MCF 10A (cell line): ENCODE data around the gene PCGF1. TPM values are rescaled to one million over a fixed set of nuclear protein-coding genes. Genes with fewer than 3 reads are reported as not detected.

Source experiments
- BruUV-seq: library from RNA; stranded (reverse); fragments of 400-500 nt; replicated peaks from 2 replicates; lab custom pipeline; 2021; lab: Mats Ljungman, UMichigan
- CTCF ChIA-PET: fragments of 300-600 bp; sonication (Branson Sonifier 250); formaldehyde crosslinking; extraction: SDS; loops from one replicate; lab custom pipeline; 2021; ENCODE audit warnings: antibody characterized with exemption, inconsistent platforms; lab: Yijun Ruan, JAX
- POLR2A ChIA-PET: fragments of 300-600, 350-650 bp; sonication (Branson Sonifier 250); formaldehyde crosslinking; extraction: SDS; loops from one replicate; lab custom pipeline; 2020; ENCODE audit warnings: antibody characterized with exemption, inconsistent platforms; lab: Yijun Ruan, JAX
- DNase-seq: peaks from one replicate; pipeline ENCODE4 v3.0.0-alpha.2; 2018; ENCODE audit not compliant: unreplicated experiment
- H3K27ac Mint-ChIP-seq: one replicate; pipeline ENCODE4 v1.8.0; 2022; ENCODE audit warnings: mild to moderate bottlenecking, low read depth, mixed read lengths; ENCODE audit not compliant: unreplicated experiment
- H3K27me3 Mint-ChIP-seq: one replicate; pipeline ENCODE4 v1.8.0; 2022; ENCODE audit warnings: mixed read lengths; ENCODE audit not compliant: insufficient read depth, unreplicated experiment
- H3K36me3 Mint-ChIP-seq: one replicate; pipeline ENCODE4 v1.8.0; 2022; ENCODE audit warnings: mild to moderate bottlenecking, moderate library complexity, mixed read lengths; ENCODE audit not compliant: insufficient read depth, unreplicated experiment
- H3K4me1 Mint-ChIP-seq: one replicate; pipeline ENCODE4 v1.8.0; 2022; ENCODE audit warnings: mixed read lengths; ENCODE audit not compliant: insufficient read depth, unreplicated experiment
- H3K4me3 Mint-ChIP-seq: one replicate; pipeline ENCODE4 v1.8.0; 2022; ENCODE audit warnings: mild to moderate bottlenecking, moderate library complexity, mixed read lengths; ENCODE audit not compliant: unreplicated experiment
- H3K9me3 Mint-ChIP-seq: one replicate; pipeline ENCODE4 v1.8.0; 2022; ENCODE audit warnings: mixed read lengths; ENCODE audit not compliant: unreplicated experiment
- CTCF ChIP-seq: fragments of 200-600 bp; IDR thresholded peaks from one replicate; pipeline ENCODE4 v1.8.0; 2022; ENCODE audit warnings: antibody characterized with exemption, mild to moderate bottlenecking; ENCODE audit not compliant: unreplicated experiment
- intact Hi-C: fragments of 100-400 bp; cut with micrococcal nuclease; formaldehyde crosslinking; loops from 2 replicates; pipeline ENCODE4 v1.14.1; 2022
- total RNA-seq: library from RNA; stranded (reverse); gene quantifications from 2 replicates; pipeline ENCODE4 v1.2.3, GENCODE V29; 2022

The PCGF1 gene
- total RNA-seq, 1 experiment from 2014 or later, result 41.6 TPM

GRCh38 chr2:74496997-74497776 lies 10.3 kb downstream of the PCGF1 start:
- intact Hi-C loops, result no loop called here
- Mint-ChIP-seq H3K27ac (no peak overlapping the region), H3K9me3 (no peaks in the 10 kb centered on the region), H3K4me1 (peaks cover 11% of the 10 kb centered on the region), H3K4me3 (peak overlapping the region; percentile 51), H3K27me3 (peaks cover 16% of the 10 kb centered on the region), H3K36me3 (peaks cover 13% of the 10 kb centered on the region)
- TF ChIP-seq CTCF, result no peak
- DNase-seq, result no peak
- POLR2A ChIA-PET, result interaction anchor here (0.9 to 1.9 kb wide), 3 partner anchors 10 to 90 kb away, joined by 3 to 9 read pairs (median 4); partner anchors contain the start of genes CCDC142, PCGF1 and TTC31
- BruUV-seq, result no TSS peak
- CTCF ChIA-PET, result interaction anchor here (0.8 to 1.5 kb wide), 3 partner anchors 11 to 91 kb away, joined by 3 to 5 read pairs (median 3); partner anchors contain the start of genes CCDC142 and TTC31

- Mint-ChIP-seq H3K9me3 (no peaks in the 10 kb centered on the region), H3K4me1 (peaks cover 11% of the 10 kb centered on the region), H3K4me3 (no peak overlapping the region), H3K27me3 (peaks cover 16% of the 10 kb centered on the region), H3K36me3 (peaks cover 13% of the 10 kb centered on the region), H3K27ac (no peak overlapping the region)
- TF ChIP-seq CTCF, result no peak
- no peak for DNase-seq
- CTCF ChIA-PET, result no interaction called here
- intact Hi-C loops, result no loop called here
- no TSS peak for BruUV-seq
- POLR2A ChIA-PET, result interaction anchor here (1.4 kb wide), 1 partner anchor 11 kb away, joined by 3 read pairs; the partner anchor contains the start of gene PCGF1
These were observed 12.1 kb downstream of the PCGF1 start for GRCh38 chr2:74495440-74495839.

GRCh38 chr2:74493546-74493945 lies 13.9 kb downstream of the PCGF1 start:
- no peak overlapping the region for H3K4me3 Mint-ChIP-seq
- POLR2A ChIA-PET, result interaction anchor here (1.0 to 1.5 kb wide), 2 partner anchors 10 to 14 kb away, joined by 3 to 6 read pairs; partner anchors contain the start of genes CCDC142, PCGF1 and TTC31
- CTCF ChIA-PET, result interaction anchor here (0.6 to 1.8 kb wide), 3 partner anchors 10 to 95 kb away, joined by 3 to 9 read pairs (median 6); partner anchors contain the start of genes CCDC142 and TTC31

More at GRCh38 chr2:74493546-74493945, 13.9 kb downstream of the PCGF1 start:
- intact Hi-C loops, result no loop called here
- Mint-ChIP-seq H3K4me1 (peaks cover 5% of the 10 kb centered on the region), H3K9me3 (no peaks in the 10 kb centered on the region), H3K27me3 (peaks cover 7% of the 10 kb centered on the region), H3K27ac (no peak overlapping the region), H3K36me3 (peaks cover 11% of the 10 kb centered on the region)
- no peak for DNase-seq
- BruUV-seq, result no TSS peak
- TF ChIP-seq CTCF, result no peak
